Stomach (tissue), 8 donors: ENCODE data around the gene TARP.
"Not testable (repeated sequence)": the region's sequence is repeated elsewhere in the genome, so short reads cannot be mapped to it uniquely, and the experiment has no call there.

ENCODE experiments used
- DNase-seq, 2 donors: peaks; one replicate each; pipeline versions ENCODE4 v3.0.0 to v3.0.0-alpha.2; 2013 to 2019
- H3K27ac ChIP-seq, 5 donors: fragments of 200-600 bp in 4 of 5; sonication (generic) in 4 of 5; one replicate each; pipeline ENCODE4 v1.5.1; 2013 to 2019; ENCODE audit warnings: mild to moderate bottlenecking in 1 of 5, moderate library complexity in 1 of 5
- H3K27me3 ChIP-seq, 3 donors: fragments of 200-600 bp; sonication (generic); one replicate each; pipeline ENCODE4 v1.5.1; 2017 to 2019; ENCODE audit warnings: mixed run types in 1 of 3
- H3K36me3 ChIP-seq, 4 donors: fragments of 200-600 bp; sonication (generic); 1 replicate in 3 of 4; 2 replicates in 1 of 4; pipeline ENCODE4 v1.5.1; 2016 to 2019
- H3K4me1 ChIP-seq, 4 donors: fragments of 200-600 bp; sonication (generic); one replicate each; pipeline ENCODE4 v1.5.1; 2016 to 2019
- H3K4me3 ChIP-seq, 4 donors: fragments of 200-600 bp; sonication (generic) in 3 of 4; one replicate each; pipeline ENCODE4 v1.5.1; 2016 to 2019; ENCODE audit warnings: mild to moderate bottlenecking in 1 of 4
- H3K9me3 ChIP-seq, 4 donors: fragments of 200-600 bp; sonication (generic); one replicate each; pipeline ENCODE4 v1.5.1; 2016 to 2019
- EP300 ChIP-seq: sonication (generic); formaldehyde crosslinking; IDR thresholded peaks from one replicate; pipeline ENCODE4 v1.6.1; 2017; ENCODE audit warnings: antibody characterized with exemption
- POLR2A ChIP-seq, 4 donors: fragments of 450-650 bp; IDR thresholded peaks; one replicate each; pipeline ENCODE4 v1.6.1; 2016; ENCODE audit warnings: antibody characterized with exemption in 4 of 4, control low read depth in 2 of 4, mild to moderate bottlenecking in 1 of 4, moderate library complexity in 1 of 4
- POLR2AphosphoS5 ChIP-seq, 3 donors: sonication (generic); formaldehyde crosslinking; IDR thresholded peaks; one replicate each; pipeline ENCODE4 v1.6.1; 2016; ENCODE audit warnings: antibody characterized with exemption in 3 of 3
- WGBS, 5 donors: extraction: QIAGEN DNeasy Blood & Tissue Kit in 3 of 5; methylation state at CpG; one replicate each; pipeline versions ENCODE4 v1.1.5 to v1.1.7; 2013 to 2018; 5-methylcytosine and 5-hydroxymethylcytosine counted together
- intact Hi-C: fragments of 100-400 bp; cut with DNase I; formaldehyde crosslinking; loops from one replicate; pipeline ENCODE4 v1.15.1; 2023; ENCODE audit warnings: low total_unique reads
- TF ChIP-seq, protein P1 (sequence below), 7 experiments: fragments of 450-650 bp in 4 of 7; fragments of 200-600 bp in 3 of 7; sonication (generic) in 3 of 7; IDR thresholded peaks; one replicate each; pipeline ENCODE4 v1.5.1; 2016 to 2019; ENCODE audit warnings: antibody characterized with exemption in 7 of 7, control low read depth in 2 of 7, mild to moderate bottlenecking in 1 of 7
- donor health status: healthy with polysubstance abuse.
- donor health status: Bipolar disorder and iron deficiency.
- donor health status: healthy.

Gene TARP

DNA sequence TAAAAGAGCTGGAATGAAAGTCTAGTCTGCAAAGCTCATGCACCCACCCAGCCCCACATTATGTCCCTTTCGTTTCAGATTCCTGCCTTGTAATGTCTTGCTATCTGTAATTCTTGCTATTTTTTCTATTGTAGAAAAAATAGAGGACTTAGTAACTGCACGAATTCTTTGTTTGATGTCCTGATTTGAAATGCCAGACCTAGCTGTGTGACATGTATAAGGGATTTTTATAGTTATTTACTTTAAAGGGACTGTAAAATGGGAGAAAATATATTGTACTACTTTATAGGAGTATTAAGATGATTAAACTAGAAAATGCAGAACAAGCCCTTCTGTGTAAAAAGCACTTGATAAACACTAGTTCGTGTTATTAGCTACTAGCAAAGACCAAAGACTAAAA is 32.4 kb downstream of the TARP start:
- no peak overlapping the region for H3K4me3 ChIP-seq
- no peak for DNase-seq
- no peaks in the 10 kb centered on the region for H3K36me3 ChIP-seq
- H3K9me3 ChIP-seq, result no peaks in the 10 kb centered on the region
- WGBS, 5 donors, result 59 to 78% (median 69%) methylated on average over 3 of the region's 3 CpGs
- H3K4me1 ChIP-seq, result no peaks in the 10 kb centered on the region
- intact Hi-C loops, result no loop called here
- TF ChIP-seq, protein P1, sequence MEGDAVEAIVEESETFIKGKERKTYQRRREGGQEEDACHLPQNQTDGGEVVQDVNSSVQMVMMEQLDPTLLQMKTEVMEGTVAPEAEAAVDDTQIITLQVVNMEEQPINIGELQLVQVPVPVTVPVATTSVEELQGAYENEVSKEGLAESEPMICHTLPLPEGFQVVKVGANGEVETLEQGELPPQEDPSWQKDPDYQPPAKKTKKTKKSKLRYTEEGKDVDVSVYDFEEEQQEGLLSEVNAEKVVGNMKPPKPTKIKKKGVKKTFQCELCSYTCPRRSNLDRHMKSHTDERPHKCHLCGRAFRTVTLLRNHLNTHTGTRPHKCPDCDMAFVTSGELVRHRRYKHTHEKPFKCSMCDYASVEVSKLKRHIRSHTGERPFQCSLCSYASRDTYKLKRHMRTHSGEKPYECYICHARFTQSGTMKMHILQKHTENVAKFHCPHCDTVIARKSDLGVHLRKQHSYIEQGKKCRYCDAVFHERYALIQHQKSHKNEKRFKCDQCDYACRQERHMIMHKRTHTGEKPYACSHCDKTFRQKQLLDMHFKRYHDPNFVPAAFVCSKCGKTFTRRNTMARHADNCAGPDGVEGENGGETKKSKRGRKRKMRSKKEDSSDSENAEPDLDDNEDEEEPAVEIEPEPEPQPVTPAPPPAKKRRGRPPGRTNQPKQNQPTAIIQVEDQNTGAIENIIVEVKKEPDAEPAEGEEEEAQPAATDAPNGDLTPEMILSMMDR (IDR thresholded peaks at IDR 0.05), result no peak
- TF ChIP-seq POLR2A (IDR thresholded peaks at IDR 0.05) (no peak), POLR2AphosphoS5 (IDR thresholded peaks at IDR 0.05) (no peak), EP300 (no peak)
- H3K27ac ChIP-seq, result no peak overlapping the region
- H3K27me3 ChIP-seq, result no peaks in the 10 kb centered on the region

DNA sequence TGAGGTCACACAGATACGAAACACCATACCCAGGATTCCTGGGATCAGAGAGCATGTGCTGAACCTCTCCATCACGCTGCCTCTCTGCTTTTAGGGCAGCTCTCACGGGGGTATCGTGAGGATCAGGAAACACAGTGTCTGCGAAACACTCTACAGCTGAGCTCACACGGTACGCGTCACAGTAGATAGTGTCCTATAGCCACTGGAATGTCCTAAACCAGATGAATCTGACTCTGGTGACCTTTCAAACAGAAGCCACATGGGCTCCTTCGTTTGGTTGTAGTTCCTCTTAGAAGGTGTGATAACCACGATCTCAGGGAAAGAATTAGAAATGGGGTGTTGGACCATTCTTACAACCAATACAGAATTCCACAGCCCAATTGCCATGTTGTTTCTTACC is 34.3 kb downstream of the TARP start:
- intact Hi-C loops, H3K9me3 ChIP-seq, H3K27me3 ChIP-seq, H3K36me3 ChIP-seq, H3K27ac ChIP-seq, DNase-seq, H3K4me1 ChIP-seq, H3K4me3 ChIP-seq: not testable (repeated sequence)
- 83 to 86% (median 85%) methylated on average over 10 of the region's 10 CpGs for WGBS, 5 donors

DNA sequence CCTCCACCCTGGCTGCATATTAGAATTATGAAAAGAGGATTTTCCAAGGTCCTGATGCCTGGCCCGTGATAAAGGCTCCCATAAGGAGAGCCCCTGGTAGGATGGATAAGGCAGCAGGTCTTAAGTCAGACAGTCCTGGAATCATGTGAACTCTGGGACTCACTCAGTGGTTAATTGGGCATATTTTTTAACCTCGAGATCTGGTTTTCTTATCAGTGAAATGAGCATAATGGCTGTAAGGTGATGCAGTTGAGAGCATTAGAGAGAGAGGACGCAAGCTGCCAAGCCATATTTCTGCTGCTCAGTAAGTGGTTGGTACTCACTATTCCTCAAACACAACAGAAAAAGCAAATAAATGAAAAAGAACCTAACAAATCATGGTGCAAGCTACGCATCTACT is 37.8 kb downstream of the TARP start:
- DNase-seq, result no peak
- Histone ChIP-seq H3K27me3 (no peaks in the 10 kb centered on the region), H3K4me3 (no peak overlapping the region), H3K36me3 (peaks cover 0 to 13% (median 5%) of the 10 kb centered on the region in 4 donors), H3K4me1 (no peaks in the 10 kb centered on the region), H3K9me3 (no peaks in the 10 kb centered on the region), H3K27ac (no peak overlapping the region)
- intact Hi-C loops, result no loop called here
- 53 to 68% (median 65%) methylated on average over 4 of the region's 4 CpGs for WGBS, 5 donors
- no peak for TF ChIP-seq EP300

DNA sequence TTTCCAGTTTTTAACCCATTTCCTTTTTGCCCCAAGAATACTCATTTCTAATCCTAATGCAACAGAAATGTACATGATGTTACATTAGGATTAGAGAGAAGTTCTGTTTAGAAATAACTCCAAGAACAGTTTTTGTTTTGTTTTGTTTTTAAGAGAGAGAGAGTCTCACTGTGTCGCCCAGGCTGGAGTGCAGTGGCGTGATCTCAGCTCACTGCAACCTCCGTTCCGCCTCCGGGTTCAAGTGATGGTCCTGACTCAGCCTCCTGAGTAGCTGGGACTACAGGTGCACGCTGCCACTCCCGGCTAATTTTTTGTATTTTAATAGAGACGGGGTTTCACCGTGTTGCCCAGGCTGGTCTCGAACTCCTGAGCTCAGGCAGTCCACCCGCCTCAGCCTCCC is 38.7 kb downstream of the TARP start:
- H3K4me3 ChIP-seq, H3K27me3 ChIP-seq, DNase-seq, H3K4me1 ChIP-seq, H3K9me3 ChIP-seq, H3K27ac ChIP-seq, intact Hi-C loops: not testable (repeated sequence)
- WGBS, 5 donors, result 89 to 91% (median 90%) methylated on average over 11 of the region's 11 CpGs
- H3K36me3 ChIP-seq, result peaks cover 1 to 21% (median 13%) of the 10 kb centered on the region in 4 donors

DNA sequence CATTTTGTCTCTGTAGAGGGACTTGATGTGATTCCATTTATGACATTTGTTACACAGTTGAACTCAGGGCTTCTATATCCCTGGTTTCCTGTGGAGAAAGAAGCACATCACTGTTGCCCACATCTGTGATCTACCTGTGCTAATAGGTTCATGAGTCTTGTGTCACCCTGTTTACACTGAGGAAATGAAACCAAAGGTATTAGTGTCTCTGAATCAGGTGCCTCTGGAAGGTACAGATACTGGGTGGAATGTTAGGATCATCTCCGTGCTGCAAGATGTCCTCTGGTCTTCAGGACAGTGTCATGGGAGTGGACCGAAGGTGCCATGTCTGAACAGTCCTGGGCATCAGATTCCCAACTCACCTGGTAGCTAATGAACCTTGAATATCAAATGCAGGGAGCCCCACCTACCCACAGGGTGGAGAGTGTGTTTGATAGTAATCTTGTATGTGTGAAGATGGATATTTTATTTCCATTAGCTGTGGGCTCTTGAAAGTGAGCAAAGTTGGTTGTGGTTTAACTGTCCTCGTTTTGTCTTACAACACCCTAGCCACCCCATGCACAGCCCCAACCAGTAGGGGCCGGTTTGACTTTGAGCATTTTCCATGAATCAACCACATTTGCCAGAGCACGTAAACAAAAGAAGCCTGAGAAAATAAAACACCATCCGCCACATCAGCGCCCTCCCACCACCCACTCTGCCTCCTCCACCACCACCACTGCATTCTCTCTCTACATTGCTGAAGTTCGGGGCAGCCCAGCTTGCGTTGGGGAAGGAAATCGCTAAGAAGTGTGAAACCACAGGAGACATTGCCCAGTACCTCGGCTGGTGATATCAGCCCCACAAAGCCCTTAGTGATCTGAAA is 40.7 kb downstream of the TARP start:
- peaks cover 14 to 40% (median 31%) of the 10 kb centered on the region in 4 donors for H3K36me3 ChIP-seq
- 58 to 72% (median 68%) methylated on average over 11 of the region's 11 CpGs for WGBS, 5 donors
- TF ChIP-seq POLR2A (IDR thresholded peaks at IDR 0.05), result no peak
- no peak for TF ChIP-seq POLR2AphosphoS5 (IDR thresholded peaks at IDR 0.05)
- TF ChIP-seq, protein P1 (IDR thresholded peaks at IDR 0.05), result no peak
- no peak for TF ChIP-seq EP300
- no peaks in the 10 kb centered on the region for H3K4me1 ChIP-seq
- intact Hi-C loops, result no loop called here
- peak overlapping the region in 3 of 5 donors; percentile 7 to 31 (median 24) for H3K27ac ChIP-seq
- DNase-seq, result peak; percentile 40 to 65
- H3K9me3 ChIP-seq, result no peaks in the 10 kb centered on the region
- H3K27me3 ChIP-seq, result no peaks in the 10 kb centered on the region
- H3K4me3 ChIP-seq, result no peak overlapping the region
